Left lung (tissue), 10 donors: ENCODE data around the gene ARHGEF25. TPM values are rescaled to one million over a fixed set of nuclear protein-coding genes. Genes with fewer than 3 reads are reported as not detected.

Experiments
- ATAC-seq: fragments of 200-7000 bp; cut with Tn5 transposase; one replicate; pipeline ENCODE4 v1.9.1; 2020; ENCODE audit warnings: moderate library complexity
- DNase-seq, 4 donors: peaks; one replicate each; pipeline ENCODE4 v3.0.0-alpha.2; 2013 to 2020
- H3K27ac ChIP-seq, 2 donors: fragments of 200-600 bp; sonication (generic) in 1 of 2; one replicate each; pipeline versions ENCODE4 v1.5.0 to v1.8.0; 2020 to 2021
- H3K27me3 ChIP-seq, 2 donors: fragments of 200-600 bp; sonication (generic) in 1 of 2; one replicate each; pipeline versions ENCODE4 v1.5.0 to v1.8.0; 2020 to 2021
- H3K36me3 ChIP-seq, 2 donors: fragments of 200-600 bp; sonication (generic) in 1 of 2; one replicate each; pipeline versions ENCODE4 v1.5.0 to v1.8.0; 2020 to 2021
- H3K4me1 ChIP-seq, 2 donors: fragments of 200-600 bp; one replicate each; pipeline ENCODE4 v1.8.0; 2021
- H3K4me3 ChIP-seq, 2 donors: fragments of 200-600 bp; sonication (generic) in 1 of 2; one replicate each; pipeline versions ENCODE4 v1.5.0 to v1.8.0; 2020 to 2021; ENCODE audit warnings: mild to moderate bottlenecking in 1 of 2
- H3K9me3 ChIP-seq, 2 donors: fragments of 200-600 bp; sonication (generic) in 1 of 2; one replicate each; pipeline versions ENCODE4 v1.5.0 to v1.8.0; 2020 to 2021
- intact Hi-C, 2 donors: fragments of 100-400 bp; cut with DNase I; formaldehyde crosslinking; loops; one replicate each; pipeline versions ENCODE4 v1.11.2 to v1.14.2; 2022
- polyA plus RNA-seq, 6 donors: library from polyadenylated mRNA; unstranded; fragments of 120-200 nt; gene quantifications; one replicate each; pipeline ENCODE4 v1.2.1, GENCODE V29; 2013; ENCODE audit not compliant: insufficient read length in 6 of 6
- total RNA-seq, 2 donors: library from RNA; stranded (reverse); fragmentation: NEBNext Ultra II Directional; extraction: Animal tissue kit (Norgen Biotek cat#: 25700); gene quantifications; one replicate each; pipeline ENCODE4 v1.2.1, GENCODE V29; 2021
- TF ChIP-seq, protein P1 (sequence below), 2 donors: fragments of 200-600 bp; sonication (generic) in 1 of 2; IDR thresholded peaks; one replicate each; pipeline versions ENCODE4 v1.5.0 to v1.8.0; 2021; ENCODE audit warnings: antibody characterized with exemption in 2 of 2
- donor health status: DM: no; HTN: yes; CAD: no.
- donor health status: DM: no; HTN: no; CAD: no.

ARHGEF25 gene
- total and polyA plus RNA-seq, 8 donors = 16.5 to 53.4 (median 45.7) TPM

- H3K27me3 ChIP-seq = peaks cover 63 to 100% of the 10 kb centered on the region in 2 donors
- ATAC-seq = no peak
- H3K4me3 ChIP-seq = no peak overlapping the region
- TF ChIP-seq, protein P1, sequence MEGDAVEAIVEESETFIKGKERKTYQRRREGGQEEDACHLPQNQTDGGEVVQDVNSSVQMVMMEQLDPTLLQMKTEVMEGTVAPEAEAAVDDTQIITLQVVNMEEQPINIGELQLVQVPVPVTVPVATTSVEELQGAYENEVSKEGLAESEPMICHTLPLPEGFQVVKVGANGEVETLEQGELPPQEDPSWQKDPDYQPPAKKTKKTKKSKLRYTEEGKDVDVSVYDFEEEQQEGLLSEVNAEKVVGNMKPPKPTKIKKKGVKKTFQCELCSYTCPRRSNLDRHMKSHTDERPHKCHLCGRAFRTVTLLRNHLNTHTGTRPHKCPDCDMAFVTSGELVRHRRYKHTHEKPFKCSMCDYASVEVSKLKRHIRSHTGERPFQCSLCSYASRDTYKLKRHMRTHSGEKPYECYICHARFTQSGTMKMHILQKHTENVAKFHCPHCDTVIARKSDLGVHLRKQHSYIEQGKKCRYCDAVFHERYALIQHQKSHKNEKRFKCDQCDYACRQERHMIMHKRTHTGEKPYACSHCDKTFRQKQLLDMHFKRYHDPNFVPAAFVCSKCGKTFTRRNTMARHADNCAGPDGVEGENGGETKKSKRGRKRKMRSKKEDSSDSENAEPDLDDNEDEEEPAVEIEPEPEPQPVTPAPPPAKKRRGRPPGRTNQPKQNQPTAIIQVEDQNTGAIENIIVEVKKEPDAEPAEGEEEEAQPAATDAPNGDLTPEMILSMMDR (IDR thresholded peaks at IDR 0.05) = no peak
- no peaks in the 10 kb centered on the region for H3K36me3 ChIP-seq
- no peak overlapping the region for H3K27ac ChIP-seq
- no peaks in the 10 kb centered on the region for H3K9me3 ChIP-seq
- intact Hi-C loops = loop anchor here in 1 of 2 donors (2.0 kb wide), 1 partner anchor 40 kb away; no protein-coding TSS in a partner anchor
- H3K4me1 ChIP-seq = peaks cover 9 to 36% of the 10 kb centered on the region in 2 donors
- no peak for DNase-seq
Measured at GRCh38 chr12:57622293-57623245, 11.3 kb downstream of the ARHGEF25 start.

DNA sequence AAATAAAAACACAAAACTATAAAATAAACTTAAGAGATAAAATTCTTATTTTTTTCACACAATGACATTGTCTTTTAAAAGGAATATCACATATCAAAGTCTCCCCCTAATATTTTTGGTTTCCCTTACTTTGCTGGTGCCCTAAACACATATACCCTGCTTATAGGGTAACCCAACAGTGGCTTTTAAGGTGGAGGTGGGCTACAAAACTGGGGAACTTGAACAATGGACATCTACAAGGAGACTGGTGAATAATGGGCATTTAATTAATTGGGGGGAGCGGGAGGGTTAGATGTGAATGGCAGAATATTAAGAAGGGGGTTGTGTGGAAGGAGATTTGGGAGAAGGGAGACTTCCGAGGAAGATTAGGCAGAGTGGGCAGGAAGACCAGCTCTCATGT is 12.2 kb downstream of the ARHGEF25 start:
- peaks cover 71 to 100% of the 10 kb centered on the region in 2 donors for H3K27me3 ChIP-seq

GRCh38 chr12:57623811-57624390 is 12.7 kb downstream of the ARHGEF25 start:
- TF ChIP-seq, protein P1 (IDR thresholded peaks at IDR 0.05) = no peak
- Histone ChIP-seq H3K27me3 (peaks cover 75 to 100% of the 10 kb centered on the region in 2 donors), H3K4me3 (no peak overlapping the region), H3K27ac (no peak overlapping the region), H3K9me3 (no peaks in the 10 kb centered on the region), H3K4me1 (peaks cover 13 to 43% of the 10 kb centered on the region in 2 donors), H3K36me3 (no peaks in the 10 kb centered on the region)
- no peak for ATAC-seq
- intact Hi-C loops = loop anchor here in 1 of 2 donors (2.0 kb wide), 1 partner anchor 41 kb away; no protein-coding TSS in a partner anchor
- DNase-seq = no peak

More for the DNA sequence above, 12.2 kb downstream of the ARHGEF25 start:
- no peaks in the 10 kb centered on the region for H3K36me3 ChIP-seq
- no peak for DNase-seq
- no peaks in the 10 kb centered on the region for H3K9me3 ChIP-seq
- H3K27ac ChIP-seq = no peak overlapping the region
- peaks cover 13 to 43% of the 10 kb centered on the region in 2 donors for H3K4me1 ChIP-seq
- H3K4me3 ChIP-seq = no peak overlapping the region
- no peak for ATAC-seq
- TF ChIP-seq, protein P1 (IDR thresholded peaks at IDR 0.05) = no peak
- intact Hi-C loops = loop anchor here in 1 of 2 donors (2.0 kb wide), 1 partner anchor 41 kb away; no protein-coding TSS in a partner anchor

GRCh38 chr12:57624441-57625220 is 13.4 kb downstream of the ARHGEF25 start:
- Histone ChIP-seq H3K27me3 (peaks cover 68 to 100% of the 10 kb centered on the region in 2 donors), H3K36me3 (no peaks in the 10 kb centered on the region), H3K9me3 (no peaks in the 10 kb centered on the region), H3K27ac (no peak overlapping the region), H3K4me1 (peaks cover 13 to 38% of the 10 kb centered on the region in 2 donors), H3K4me3 (no peak overlapping the region)
- ATAC-seq (no peak), DNase-seq (no peak)
- intact Hi-C loops = no loop called here
- TF ChIP-seq, protein P1 (IDR thresholded peaks at IDR 0.05) = no peak
